A549 treated with ZK216348 at 1 μM for 4 hours (cell line): ENCODE data around the gene CPNE6. TPM values are rescaled to one million over a fixed set of nuclear protein-coding genes. Genes with fewer than 3 reads are reported as not detected.

Source experiments
- total RNA-seq: library from RNA; stranded (reverse); fragments of 200-300 nt; extraction: Qiagen RNA extraction; gene quantifications from 5 replicates; pipeline ENCODE4 v1.2.3, GENCODE V29; 2022; ENCODE audit warnings: low read depth

Gene CPNE6
- total RNA-seq, result not detected in 5 replicates

GRCh38 chr14:24071144-24071697 lies at the start of gene CPNE6:
Gene CPNE6 (plus strand): TSS chr14:24071562. CDS start chr14:24072937, 1,375 bp downstream.

GRCh38 chr14:24051789-24052655 lies 19.3 kb upstream of the CPNE6 start, which contains the start of gene CARMIL3:
Gene CARMIL3 (plus strand): TSS chr14:24052009. CDS start chr14:24052154, 145 bp downstream.

GRCh38 chr14:24093901-24094840 lies 22.8 kb downstream of the CPNE6 start, which contains the start of gene PCK2:
Gene PCK2 (plus strand): TSS chr14:24094311. CDS start chr14:24094406, 95 bp downstream.

DNA sequence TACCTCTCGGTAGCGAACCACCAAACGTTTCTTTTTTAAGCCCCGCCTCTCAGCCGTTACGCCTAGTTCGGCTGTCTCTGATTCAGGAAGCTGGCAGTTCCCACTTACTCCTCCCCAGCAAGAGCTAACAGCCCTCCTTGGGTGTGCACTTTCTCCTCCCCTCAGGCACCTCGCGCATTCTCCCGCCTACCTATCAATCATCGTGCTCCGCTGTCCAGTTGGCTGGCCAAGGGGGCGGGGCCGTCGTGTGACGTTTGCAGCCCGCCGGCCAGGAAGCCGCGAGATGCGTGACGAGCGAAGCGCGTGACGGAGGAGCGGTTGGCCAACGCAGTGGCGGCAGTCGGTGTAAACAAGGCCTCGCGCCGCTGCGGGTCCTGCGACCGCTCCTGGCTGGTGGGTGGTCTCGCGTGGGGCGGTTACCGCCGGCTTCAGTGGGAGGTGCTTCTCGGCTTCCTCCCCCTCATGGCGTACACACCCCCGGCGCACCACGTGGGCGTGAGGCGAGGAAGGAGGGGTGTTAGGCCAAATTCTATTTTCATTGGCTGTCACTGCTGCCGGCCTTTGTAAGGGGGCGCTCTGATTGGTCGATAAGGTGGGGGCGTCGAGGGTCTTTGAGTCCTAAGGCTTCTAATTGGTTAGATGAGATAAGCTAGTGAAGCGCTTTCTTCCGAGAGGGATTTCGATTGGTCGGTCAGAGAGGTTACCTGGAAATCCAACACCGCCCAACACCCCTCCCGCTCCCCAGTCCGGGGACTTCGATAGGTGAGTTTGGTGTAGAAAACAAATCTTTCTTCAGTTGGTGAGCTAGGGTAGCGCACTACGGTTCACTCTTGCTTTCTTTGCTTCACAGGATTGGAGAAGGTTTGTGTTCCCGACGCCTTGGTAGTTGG lies 43.4 kb downstream of the CPNE6 start, which contains the start of the genes DCAF11 and NRL:
DCAF11 (plus strand) TSS at position 246 of the 890 bp plus-strand sequence. CDS start 818 bp downstream, outside the sequence.
NRL (minus strand) TSS at position 418 of the 890 bp plus-strand sequence. CDS start 32,101 bp downstream, outside the sequence.

Other genes starting within 250 kb of the CPNE6 start
- gene DHRS4, start 117.8 kb upstream of the CPNE6 start, total RNA-seq, result 36.9 to 51.1 TPM (median 48.9 TPM) in 5 replicates
- 23.2 to 36.3 TPM (median 32.1 TPM) in 5 replicates for gene DHRS4L2, start 82.6 kb upstream of the CPNE6 start, total RNA-seq
- gene CARMIL3, start 19.6 kb upstream of the CPNE6 start, total RNA-seq, result 0.22 to 0.74 TPM (median 0.60 TPM) in 5 replicates
- 13.5 to 21.1 TPM (median 19.2 TPM) in 5 replicates for gene PCK2, start 22.7 kb downstream of the CPNE6 start, total RNA-seq
- gene DCAF11, start 43.2 kb downstream of the CPNE6 start, total RNA-seq, result 19.4 to 22.4 TPM (median 21.7 TPM) in 5 replicates
- 0.53 to 0.97 TPM (median 0.65 TPM) in 5 replicates for gene NRL, start 43.4 kb downstream of the CPNE6 start, total RNA-seq
- not detected in 5 replicates for gene FITM1, start 59.1 kb downstream of the CPNE6 start, total RNA-seq
- gene PSME1, start 64.6 kb downstream of the CPNE6 start, total RNA-seq, result 149 to 185 TPM (median 165 TPM) in 5 replicates
- gene EMC9, start 70.0 kb downstream of the CPNE6 start, total RNA-seq, result 37.8 to 64.0 TPM (median 62.7 TPM) in 5 replicates
- 149 to 205 TPM (median 163 TPM) in 5 replicates for gene PSME2, start 75.0 kb downstream of the CPNE6 start, total RNA-seq
- 14.7 to 35.4 TPM (median 31.7 TPM) in 5 replicates for gene RNF31, start 75.9 kb downstream of the CPNE6 start, total RNA-seq
- 15.5 to 24.9 TPM (median 19.7 TPM) in 5 replicates for gene IRF9, start 89.7 kb downstream of the CPNE6 start, total RNA-seq
- 2.6 to 6.5 TPM (median 4.6 TPM) in 5 replicates for gene REC8, start 100.5 kb downstream of the CPNE6 start, total RNA-seq
- gene IPO4, start 117.3 kb downstream of the CPNE6 start, total RNA-seq, result 51.4 to 91.8 TPM (median 77.1 TPM) in 5 replicates
- gene TM9SF1, start 123.9 kb downstream of the CPNE6 start, total RNA-seq, result 48.0 to 74.0 TPM (median 66.9 TPM) in 5 replicates
- gene TSSK4, start 134.1 kb downstream of the CPNE6 start, total RNA-seq, result not detected in 5 replicates
- gene CHMP4A, start 141.9 kb downstream of the CPNE6 start, total RNA-seq, result 76.7 to 107 TPM (median 84.4 TPM) in 5 replicates
- gene MDP1, start 144.5 kb downstream of the CPNE6 start, total RNA-seq, result 22.6 to 33.8 TPM (median 29.9 TPM) in 5 replicates
- gene NEDD8, start 160.8 kb downstream of the CPNE6 start, total RNA-seq, result 456 to 538 TPM (median 471 TPM) in 5 replicates
- gene GMPR2, start 161.4 kb downstream of the CPNE6 start, total RNA-seq, result 53.6 to 67.0 TPM (median 57.2 TPM) in 5 replicates
- gene TINF2, start 171.1 kb downstream of the CPNE6 start, total RNA-seq, result 31.9 to 41.7 TPM (median 36.3 TPM) in 5 replicates
- 0.72 to 1.3 TPM (median 0.74 TPM) in 5 replicates for gene TGM1, start 191.6 kb downstream of the CPNE6 start, total RNA-seq
- gene RABGGTA, start 200.0 kb downstream of the CPNE6 start, total RNA-seq, result 13.7 to 19.6 TPM (median 18.4 TPM) in 5 replicates
- gene DHRS1, start 228.2 kb downstream of the CPNE6 start, total RNA-seq, result 9.5 to 15.2 TPM (median 13.7 TPM) in 5 replicates
- 11.6 to 19.3 TPM (median 18.7 TPM) in 5 replicates for gene NOP9, start 228.3 kb downstream of the CPNE6 start, total RNA-seq
- 0.12 to 0.21 TPM (median 0.18 TPM) in 4 of 5 replicates, not detected in the other for gene CIDEB, start 236.4 kb downstream of the CPNE6 start, total RNA-seq
- 2.0 to 6.3 TPM (median 5.6 TPM) in 5 replicates for gene LTB4R2, start 238.6 kb downstream of the CPNE6 start, total RNA-seq
- gene LTB4R, start 239.9 kb downstream of the CPNE6 start, total RNA-seq, result 3.2 to 6.8 TPM (median 5.9 TPM) in 5 replicates